Adrenal gland (tissue), 5 donors: ENCODE measurements around the gene AKAP11.

Source experiments
- CTCF ChIP-seq, 6 experiments: fragments of 450-650 bp in 4 of 6; fragments of 200-600 bp in 2 of 6; sonication (generic) in 1 of 6; IDR thresholded peaks; 1 replicate in 5 of 6; 2 replicates in 1 of 6; pipeline versions ENCODE4 v1.5.1 to v1.8.0; 2016 to 2021; ENCODE audit warnings: antibody characterized with exemption in 6 of 6, mild to moderate bottlenecking in 2 of 6, moderate library complexity in 1 of 6
- POLR2A ChIP-seq, 2 donors: fragments of 450-650 bp; IDR thresholded peaks; one replicate each; pipeline ENCODE4 v1.6.1; 2017; ENCODE audit warnings: antibody characterized with exemption in 2 of 2, mild to moderate bottlenecking in 2 of 2, moderate library complexity in 1 of 2
- donor health status: DM: no; HTN: no; CAD: no.

- TF ChIP-seq CTCF (IDR thresholded peaks at IDR 0.05) = no peak
- no peak for TF ChIP-seq POLR2A (IDR thresholded peaks at IDR 0.05)
These were observed 10.9 kb upstream of the AKAP11 start for GRCh38 chr13:42260903-42261654.
